Measurements from ENCODE around the gene CCAR1.
"Not testable (repeated sequence)": the region's sequence is repeated elsewhere in the genome, so short reads cannot be mapped to it uniquely, and the experiment has no call there.

Gene CCAR1

GRCh38 chr10:68720793-68721672, at the start of gene CCAR1:
CCAR1 (plus strand) TSS chr10:68721239; CDS start chr10:68722505, 1,266 bp downstream.
- peak; percentile 96 for DNase-seq

DNA sequence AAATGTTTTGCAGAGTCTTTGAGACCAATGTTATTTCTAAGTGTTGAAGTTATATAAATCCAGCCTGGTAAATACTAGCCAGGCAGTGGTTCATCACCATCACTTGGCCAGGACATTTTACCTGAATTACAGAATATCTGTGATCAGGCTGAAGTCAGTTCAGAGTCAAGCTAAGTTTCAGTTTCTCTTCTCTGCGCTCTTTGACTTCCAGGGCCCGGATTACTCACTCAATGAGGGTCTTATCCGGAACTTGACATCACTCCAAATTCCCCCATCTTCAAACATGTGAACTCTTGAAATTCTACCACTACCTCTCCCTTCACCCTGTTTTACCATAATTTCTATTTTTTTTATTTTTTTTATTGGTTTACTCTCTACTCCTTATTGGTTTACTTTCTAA, 36.6 kb upstream of the CCAR1 start:
- DNase-seq = no peak

DNA sequence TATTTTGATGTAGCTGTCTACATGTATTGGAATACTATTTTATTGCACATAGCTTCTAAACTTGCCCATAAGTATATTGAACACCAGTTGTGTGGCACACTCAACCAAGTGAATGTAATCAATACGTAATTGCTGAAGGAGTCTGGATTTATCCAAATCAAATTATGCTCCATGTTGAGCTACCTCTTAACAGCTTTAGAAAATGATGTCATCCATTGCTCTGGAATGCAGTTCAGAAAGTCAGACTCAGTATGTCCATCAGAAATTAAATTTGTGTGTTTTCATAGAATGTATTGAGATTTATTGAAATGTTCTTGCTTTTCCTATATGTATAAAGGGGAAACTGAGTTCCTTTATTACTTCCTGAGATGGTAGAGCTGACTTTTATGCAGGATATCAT, 25.0 kb upstream of the CCAR1 start:
- DNase-seq = no peak

DNA sequence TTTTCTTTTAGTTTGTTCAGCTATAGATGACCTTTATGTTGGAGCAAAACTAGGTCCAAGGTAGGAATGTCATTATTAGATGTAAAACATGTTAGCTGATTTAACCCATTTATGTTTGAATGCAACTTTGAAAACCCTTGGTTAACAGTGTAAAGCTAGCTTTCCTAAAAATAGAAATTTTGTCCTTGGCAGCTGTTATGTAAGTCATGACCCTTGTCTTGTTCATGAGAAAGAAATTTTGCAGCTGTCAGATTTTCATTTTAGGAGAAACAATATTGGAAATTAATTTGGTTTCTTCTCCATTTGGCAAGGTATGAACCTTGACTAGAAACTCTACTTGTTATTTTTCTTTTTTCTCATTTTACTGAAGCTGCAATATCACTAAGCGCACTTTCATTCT, 23.9 kb upstream of the CCAR1 start:
- no peak for DNase-seq

GRCh38 chr10:68700197-68700596, 20.8 kb upstream of the CCAR1 start:
- DNase-seq = no peak

DNA sequence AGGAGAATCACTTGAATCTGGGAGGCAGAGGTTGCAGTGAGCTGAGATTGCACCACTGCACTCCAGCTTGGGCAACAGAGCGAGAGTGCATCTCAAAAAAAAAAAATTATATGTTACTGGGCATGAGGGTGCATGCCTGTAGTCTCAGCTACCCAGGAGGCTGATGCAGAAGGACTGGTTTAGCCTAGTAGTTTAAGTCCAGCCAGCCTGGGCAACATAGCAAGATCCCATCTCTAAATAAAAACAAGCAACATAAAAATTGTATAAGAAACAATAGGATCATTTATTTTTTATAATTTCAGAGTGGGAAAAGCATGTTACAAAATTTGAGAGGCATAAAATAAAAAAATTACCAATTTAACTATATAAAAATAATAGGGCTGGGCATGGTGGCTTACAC, 15.5 kb upstream of the CCAR1 start:
- DNase-seq = no peak

DNA sequence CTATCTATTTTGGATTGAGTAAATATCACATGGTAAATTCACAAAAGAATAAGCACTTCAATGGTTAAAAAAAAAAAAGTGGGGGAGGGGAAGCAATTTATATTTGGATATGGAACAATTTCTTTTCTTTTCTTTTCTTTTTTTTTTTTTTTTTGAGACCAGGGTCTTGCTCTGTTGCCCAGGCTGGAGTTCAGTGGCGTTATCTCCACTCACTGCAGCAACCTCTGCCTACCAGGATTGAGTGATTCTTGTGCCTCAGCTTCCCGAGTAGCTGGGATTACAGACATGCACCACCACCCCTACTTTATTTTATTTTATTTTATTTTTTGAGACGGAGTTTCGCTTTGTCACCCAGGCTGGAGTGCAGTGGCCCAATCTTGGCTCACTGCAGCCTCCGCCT, 12.1 kb upstream of the CCAR1 start:
- DNase-seq = not testable (repeated sequence)

DNA sequence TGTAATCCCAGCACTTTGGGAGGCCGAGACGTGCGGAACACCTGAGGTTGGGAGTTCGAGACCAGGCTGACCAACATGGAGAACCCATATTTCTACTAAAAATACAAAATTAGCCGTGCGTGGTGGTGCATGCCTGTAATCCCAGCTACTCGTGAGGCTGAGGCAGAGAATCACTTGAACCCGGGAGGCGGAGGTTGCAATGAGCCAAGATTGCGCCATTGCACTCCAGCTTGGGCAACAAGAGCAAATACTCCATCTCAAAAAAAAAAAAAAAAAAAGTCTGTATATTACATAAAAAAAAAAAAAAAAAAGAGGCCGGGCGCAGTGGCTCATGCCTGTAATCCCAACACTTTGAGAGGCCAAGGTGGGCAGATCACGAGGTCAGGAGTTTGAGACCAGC, 8.0 kb upstream of the CCAR1 start:
- not testable (repeated sequence) for DNase-seq

- DNase-seq = no peak
Observed at GRCh38 chr10:68717435-68717834, 3.6 kb upstream of the CCAR1 start.

DNA sequence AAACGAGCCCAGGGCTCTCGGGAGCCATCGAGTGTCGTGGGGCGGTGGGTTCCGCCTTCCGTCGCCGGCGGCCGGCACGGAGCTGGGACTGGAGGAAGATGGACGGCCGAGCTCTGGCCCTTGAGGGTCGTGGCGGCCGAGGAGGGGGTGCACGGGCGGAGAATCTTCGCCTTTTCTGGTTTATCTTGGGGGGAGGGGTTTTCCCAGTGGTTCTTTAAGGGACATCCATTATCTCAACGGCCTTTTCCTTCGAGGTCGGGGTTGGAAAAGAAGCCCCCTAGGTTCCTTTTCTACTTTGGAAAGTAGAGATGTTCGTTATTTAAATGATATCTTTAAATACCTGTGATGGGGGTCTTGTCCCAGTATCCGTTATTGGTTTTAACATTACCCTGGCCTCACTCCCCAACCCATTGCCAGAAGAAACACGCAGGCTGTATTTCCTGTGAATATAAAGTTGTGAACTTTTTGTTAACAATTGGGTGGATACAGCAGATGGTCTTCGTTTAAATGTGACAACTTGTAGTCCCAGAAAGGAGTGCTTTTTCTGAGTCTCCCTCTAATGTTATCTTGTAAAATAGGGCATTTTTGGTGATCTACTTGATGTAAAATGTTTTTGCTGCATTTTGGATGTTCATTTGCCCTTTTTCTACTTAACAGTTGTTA, 765 bp downstream of the CCAR1 start:
- no peak for DNase-seq

DNA sequence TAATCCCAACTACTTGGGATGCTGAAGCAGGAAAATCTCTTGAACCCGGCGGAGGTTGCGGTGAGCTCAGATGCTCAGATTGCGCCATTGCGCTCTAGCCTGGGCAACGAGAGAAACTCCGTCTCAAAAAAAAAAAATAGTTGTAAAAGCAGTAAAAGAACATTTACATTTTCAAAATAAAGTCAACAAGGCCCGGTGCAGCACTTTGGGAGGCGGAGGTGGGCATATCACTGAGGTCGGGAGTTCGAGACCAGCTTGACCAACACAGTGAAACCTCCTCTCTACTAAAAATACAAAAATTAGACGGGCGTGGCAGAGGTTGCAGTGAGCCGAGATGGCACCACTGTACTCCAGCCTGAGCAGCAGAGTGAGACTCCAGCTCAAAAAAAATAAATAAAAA, 4.0 kb downstream of the CCAR1 start:
- DNase-seq = no peak

- DNase-seq = no peak
Observed at GRCh38 chr10:68727146-68727545, 6.1 kb downstream of the CCAR1 start.

DNA sequence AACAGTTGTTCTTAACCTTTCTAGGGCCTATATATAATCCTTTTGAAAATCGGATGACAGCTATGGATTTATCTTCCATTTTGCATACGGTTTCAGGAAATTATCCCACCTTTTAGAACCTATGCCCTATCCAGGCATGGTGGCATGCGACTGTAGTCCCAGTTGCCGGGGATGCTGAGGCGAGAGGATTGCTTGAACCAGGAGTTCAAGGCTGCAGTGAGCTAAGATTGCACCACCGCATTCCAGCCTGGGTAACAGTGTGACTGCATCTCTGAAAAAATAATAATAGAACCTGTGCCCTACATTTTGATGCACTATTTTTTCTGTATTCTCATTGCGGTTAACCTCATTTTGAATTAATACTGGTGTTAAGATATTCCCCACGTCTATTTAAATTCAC, 11.6 kb downstream of the CCAR1 start:
- DNase-seq = no peak

GRCh38 chr10:68734349-68734748, 13.3 kb downstream of the CCAR1 start:
- no peak for DNase-seq

GRCh38 chr10:68735119-68735518, 14.1 kb downstream of the CCAR1 start:
- no peak for DNase-seq

DNA sequence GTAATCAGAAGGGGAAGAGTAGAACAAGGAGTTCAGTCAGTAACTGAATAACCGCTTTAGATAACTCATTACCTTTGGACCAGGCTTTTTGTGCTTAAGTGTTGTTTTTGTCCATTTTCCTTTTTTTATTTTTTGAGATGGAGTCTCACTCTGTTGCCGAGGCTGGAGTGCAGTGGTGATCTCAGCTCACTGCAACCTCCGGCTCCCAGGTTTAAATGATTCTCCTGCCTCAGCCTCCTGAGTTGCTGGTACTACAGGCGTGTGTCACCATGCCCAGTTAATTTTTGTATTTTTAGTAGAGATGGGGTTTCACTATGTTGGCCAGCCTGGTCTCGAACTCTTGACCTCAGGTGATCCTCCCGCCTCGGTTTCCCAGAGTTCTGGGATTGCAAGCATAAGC, 14.7 kb downstream of the CCAR1 start:
- DNase-seq = not testable (repeated sequence)

- DNase-seq = not testable (repeated sequence)
Observed at GRCh38 chr10:68740676-68741075, 19.6 kb downstream of the CCAR1 start.

DNA sequence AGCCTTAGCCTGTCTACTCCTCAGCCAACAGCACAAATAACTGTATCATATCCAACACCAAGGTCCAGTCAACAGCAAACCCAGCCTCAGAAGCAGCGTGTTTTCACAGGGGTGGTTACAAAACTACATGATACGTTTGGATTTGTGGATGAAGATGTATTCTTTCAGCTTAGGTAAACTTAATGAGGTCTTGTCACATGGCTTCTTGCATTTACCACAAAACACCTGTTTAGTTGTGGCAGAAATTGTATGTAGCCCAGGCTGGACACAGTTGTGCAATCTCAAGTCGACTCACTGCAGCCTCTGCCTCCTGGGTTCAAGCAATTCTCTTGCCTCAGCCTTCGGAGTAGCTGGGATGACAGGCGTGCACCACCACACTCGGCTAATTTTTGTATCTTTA, 21.4 kb downstream of the CCAR1 start:
- DNase-seq = no peak

DNA sequence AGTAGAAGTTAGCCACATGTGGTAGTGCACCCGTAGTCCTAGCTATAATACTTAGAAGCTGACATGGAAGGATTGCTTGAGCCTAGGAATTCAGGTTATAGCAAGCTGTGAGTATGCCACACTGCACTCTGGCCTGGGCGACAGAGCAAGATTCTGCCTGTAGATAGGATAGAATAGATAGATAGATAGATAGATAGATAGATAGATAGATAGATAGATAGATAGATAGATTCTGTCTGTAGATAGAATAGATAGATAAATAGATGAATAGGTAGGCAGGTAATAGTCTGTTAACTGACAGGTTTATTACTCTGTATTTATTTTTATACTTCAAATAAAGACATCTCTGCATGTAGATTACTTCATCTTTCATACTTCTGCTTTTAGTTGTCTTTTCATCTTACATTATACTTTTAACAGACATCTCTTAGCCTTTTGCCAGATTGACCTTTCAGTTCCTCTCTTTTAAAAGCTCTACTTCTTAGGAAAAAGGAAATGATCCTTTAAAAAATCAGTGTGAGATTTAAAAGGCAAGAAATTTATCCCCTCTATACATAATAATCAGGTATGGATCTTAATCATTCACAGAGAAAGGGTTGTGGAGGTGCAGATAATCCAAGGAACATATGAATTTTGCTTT, 31.8 kb downstream of the CCAR1 start:
- DNase-seq = no peak

- no peak for DNase-seq
Observed at GRCh38 chr10:68756246-68756645, 35.2 kb downstream of the CCAR1 start.

DNA sequence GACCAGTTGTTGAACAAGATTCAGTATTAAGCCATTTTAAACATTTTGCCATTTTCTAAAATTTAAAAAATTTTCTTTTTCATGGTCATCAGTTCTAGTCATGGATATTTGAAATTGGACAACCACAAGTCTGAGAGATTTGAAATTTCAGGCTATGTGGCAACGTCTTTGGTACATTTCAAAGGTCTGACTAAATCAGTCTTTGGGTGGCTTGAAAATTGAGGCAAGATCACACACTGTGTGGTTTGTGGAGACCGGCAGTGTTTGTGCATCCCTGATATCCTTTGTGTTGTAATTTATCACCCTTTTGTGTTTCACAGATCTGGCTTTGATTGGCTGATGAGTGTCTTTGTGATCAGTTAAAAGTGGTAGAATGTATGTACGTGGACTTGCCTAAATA, 35.7 kb downstream of the CCAR1 start:
- DNase-seq = no peak

GRCh38 chr10:68759223-68759863, 38.3 kb downstream of the CCAR1 start:
- no peak for DNase-seq

GRCh38 chr10:68759967-68760366, 38.9 kb downstream of the CCAR1 start:
- DNase-seq = no peak

Measured in NCI-H1694 treated with DMSO at 0.1 percent for 48 hours (cell line).